GM12875 (cell line): ENCODE results near the gene THAP12.

Experiments
- H3K4me3 ChIP-seq: one replicate; pipeline ENCODE4 v1.5.1; 2011; ENCODE audit warnings: low read depth, low read length, control low read depth
- CTCF ChIP-seq: IDR thresholded peaks from 2 replicates; pipeline ENCODE4 v1.5.1; 2011; ENCODE audit warnings: low read depth, mild to moderate bottlenecking, control low read depth, inconsistent platforms, low read length, moderate library complexity, borderline replicate concordance; ENCODE audit not compliant: insufficient read depth

THAP12 gene

GRCh38 chr11:76317296-76317695 lies 63.6 kb downstream of the THAP12 start:
- no peak overlapping the region for H3K4me3 ChIP-seq
- no peak for TF ChIP-seq CTCF

- H3K4me3 ChIP-seq, result no peak overlapping the region
Measured at GRCh38 chr11:76316726-76317125, 64.2 kb downstream of the THAP12 start.

GRCh38 chr11:76315182-76315853 lies 65.6 kb downstream of the THAP12 start:
- TF ChIP-seq CTCF, result no peak
- no peak overlapping the region for H3K4me3 ChIP-seq

More at GRCh38 chr11:76316726-76317125, 64.2 kb downstream of the THAP12 start:
- no peak for TF ChIP-seq CTCF

DNA sequence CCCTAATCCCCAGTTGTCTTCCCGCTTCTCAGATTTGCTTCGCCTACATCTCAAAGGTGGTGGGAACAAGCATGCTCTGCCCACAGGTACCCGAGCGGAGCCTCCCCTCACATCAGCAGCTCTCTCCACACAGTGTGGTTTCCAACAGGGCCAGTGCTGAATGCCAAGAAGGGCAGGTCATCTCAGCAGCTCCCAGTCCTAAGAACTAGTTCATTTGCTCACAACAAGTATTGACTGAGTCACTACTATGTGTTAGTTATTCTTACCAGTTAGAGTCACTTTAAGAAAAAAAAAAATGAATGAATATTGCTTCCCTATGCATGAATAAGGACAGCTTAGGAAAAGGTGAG lies 66.2 kb downstream of the THAP12 start:
- no peak overlapping the region for H3K4me3 ChIP-seq
- TF ChIP-seq CTCF, result no peak

DNA sequence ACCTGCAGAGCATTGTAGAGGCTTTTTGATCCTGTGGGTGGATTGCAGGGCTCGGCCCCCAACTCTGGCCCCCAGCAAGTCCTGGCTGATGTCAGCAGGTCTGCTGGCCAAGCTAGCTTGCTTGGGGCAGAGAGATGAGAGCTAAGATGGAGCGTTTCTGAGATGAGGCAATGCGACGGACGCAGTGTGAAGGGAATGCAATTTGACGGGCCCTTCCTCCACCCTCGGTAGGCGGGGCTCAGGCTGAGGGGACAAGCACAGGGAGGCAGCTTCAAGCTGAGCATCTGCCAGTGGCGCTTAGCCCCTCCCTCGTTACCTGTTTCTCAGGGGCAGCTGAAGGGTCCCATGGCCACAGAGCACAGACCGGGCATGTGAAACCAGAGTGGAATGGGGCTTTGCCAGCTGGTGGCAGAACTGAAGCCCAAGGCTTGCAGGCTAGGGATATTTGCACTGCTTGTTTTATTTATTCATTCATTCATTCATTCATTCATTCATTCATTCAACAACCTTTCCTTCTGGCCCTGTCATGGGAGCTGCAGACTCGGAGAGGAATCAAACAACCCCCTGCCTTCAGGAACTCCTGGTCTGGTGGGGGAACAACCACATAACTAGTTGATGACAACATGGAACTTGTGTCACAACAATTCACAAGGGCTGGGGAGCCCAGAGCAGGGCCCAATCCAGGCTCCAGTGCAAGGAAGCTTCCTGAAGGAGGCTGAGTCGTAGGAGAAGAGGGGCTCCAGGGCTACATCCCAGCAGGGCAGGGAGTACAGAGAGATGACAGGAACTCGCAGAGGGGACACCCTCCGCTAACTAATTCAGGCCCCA lies 66.8 kb downstream of the THAP12 start:
- H3K4me3 ChIP-seq, result no peak overlapping the region
- no peak for TF ChIP-seq CTCF

DNA sequence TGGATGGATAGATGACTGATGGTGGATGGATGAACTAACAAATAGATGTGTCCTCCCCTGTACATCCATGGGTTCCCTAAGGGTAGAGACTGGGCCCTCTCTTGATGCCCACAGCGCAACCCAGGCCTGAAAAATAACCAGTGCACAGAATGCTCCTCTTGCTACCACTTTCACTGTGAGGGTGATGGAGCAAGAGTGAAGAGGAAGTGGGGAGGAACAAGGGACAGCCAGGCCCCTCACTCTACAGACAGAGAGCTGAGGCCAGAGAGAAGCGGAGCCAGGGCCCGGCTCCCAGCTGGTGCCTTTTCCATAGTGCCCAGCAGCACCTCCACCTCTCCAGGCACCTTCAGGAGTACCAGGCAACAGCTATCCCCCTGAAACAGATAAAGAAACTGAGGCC lies 67.7 kb downstream of the THAP12 start:
- H3K4me3 ChIP-seq, result no peak overlapping the region
- TF ChIP-seq CTCF, result no peak

GRCh38 chr11:76310832-76311595 lies 69.9 kb downstream of the THAP12 start:
- no peak for TF ChIP-seq CTCF

More at GRCh38 chr11:76310832-76311595, 69.9 kb downstream of the THAP12 start:
- no peak overlapping the region for H3K4me3 ChIP-seq
